Stimulated activated CD4-positive, alpha-beta T cell treated with anti-CD3 and anti-CD28 coated beads, Interleukin-2, amount 100 ng/mL, for 48 hours (primary cell): Measurements from ENCODE around the gene PTS.
"Not testable (repeated sequence)": the region's sequence is repeated elsewhere in the genome, so short reads cannot be mapped to it uniquely, and the experiment has no call there.

Experiments
- DNase-seq, 2 donors: peaks; one replicate each; pipeline ENCODE4 v3.0.0-alpha.2; 2020

PTS gene

GRCh38 chr11:112226062-112226830, at the start of gene PTS:
Gene PTS, plus strand, starts transcription at chr11:112226428. Its CDS starts 16 bp downstream, at chr11:112226444.
- peak; percentile 75 to 77 for DNase-seq

DNA sequence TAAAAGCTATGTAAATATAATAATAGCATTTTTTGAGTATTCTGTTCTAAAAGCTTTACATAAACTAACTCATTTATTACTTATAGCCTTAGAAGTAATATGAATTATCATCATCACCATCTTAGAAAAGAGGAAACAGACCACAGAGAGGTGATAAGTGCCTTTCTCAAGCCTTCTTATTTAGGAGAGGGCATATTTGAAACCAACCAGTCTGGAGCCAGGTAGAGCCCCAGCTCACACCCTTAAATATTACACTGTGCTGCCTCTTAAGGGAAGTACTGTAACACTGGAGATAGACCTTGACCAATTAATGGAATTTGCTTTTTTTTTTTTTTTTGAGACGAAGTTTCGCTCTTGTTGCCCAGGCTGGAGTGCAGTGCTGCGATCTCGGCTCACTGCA, 48.6 kb upstream of the PTS start:
- DNase-seq = no peak

DNA sequence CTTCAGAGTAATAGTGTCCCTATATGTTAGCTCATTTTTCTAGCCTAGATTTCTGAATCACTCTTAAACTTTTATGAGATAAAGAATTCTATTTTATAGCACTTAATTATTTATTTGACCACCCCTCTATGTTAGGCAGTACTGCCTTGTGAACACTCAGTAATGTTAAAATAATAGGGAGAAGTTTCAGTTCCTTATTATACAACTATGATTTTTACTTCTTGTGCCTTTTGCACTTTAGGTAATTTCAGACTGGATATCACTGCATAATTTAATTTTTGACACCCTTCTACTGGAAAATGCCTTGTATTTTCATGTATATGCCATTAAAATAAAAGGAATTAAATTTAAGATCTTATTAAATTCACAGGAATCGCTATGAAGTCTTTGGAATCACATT, 47.8 kb upstream of the PTS start:
- no peak for DNase-seq

- DNase-seq = no peak
Measured at GRCh38 chr11:112178936-112179335, 47.3 kb upstream of the PTS start.

- DNase-seq = no peak
Measured at GRCh38 chr11:112179601-112180000, 46.6 kb upstream of the PTS start.

- DNase-seq = no peak
Measured at GRCh38 chr11:112182867-112183266, 43.4 kb upstream of the PTS start.

DNA sequence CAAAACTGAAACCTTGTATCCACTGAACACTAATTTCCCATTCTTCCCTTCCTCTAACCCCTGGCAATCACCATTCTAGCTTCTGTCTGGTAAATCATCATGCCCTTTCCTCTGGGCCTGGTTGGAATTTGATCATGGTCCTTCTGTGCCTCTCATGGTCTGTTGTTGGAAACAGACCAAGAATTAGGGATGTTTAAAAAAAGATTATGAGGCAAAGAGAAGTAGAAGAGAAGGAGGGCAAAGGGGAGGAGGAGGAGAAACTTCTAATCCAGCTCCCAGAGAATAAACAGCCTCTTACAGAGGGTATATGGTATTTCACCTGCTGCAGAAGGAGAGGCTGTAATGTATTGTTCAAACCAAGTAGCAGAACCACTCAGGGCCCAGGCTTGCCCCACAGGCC, 40.3 kb upstream of the PTS start:
- DNase-seq = no peak

DNA sequence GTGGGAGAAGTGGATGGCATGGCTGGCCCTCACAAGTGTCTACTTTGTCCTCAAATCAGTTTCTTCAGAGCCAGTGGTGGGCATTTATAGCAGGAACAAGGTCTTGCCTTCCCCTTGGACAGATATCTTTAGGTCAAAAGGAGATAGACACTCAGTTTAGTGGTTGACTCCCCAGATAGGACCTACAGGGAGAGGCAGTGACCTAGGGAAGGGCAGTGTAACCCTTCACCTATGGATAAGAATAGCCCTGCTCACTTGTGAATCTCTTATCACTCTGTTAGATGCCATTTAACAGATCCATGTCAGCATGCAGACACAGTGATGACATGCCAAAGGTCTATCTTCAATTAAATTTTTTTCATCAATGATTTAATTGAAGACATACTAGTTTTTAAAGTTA, 39.9 kb upstream of the PTS start:
- DNase-seq = no peak

DNA sequence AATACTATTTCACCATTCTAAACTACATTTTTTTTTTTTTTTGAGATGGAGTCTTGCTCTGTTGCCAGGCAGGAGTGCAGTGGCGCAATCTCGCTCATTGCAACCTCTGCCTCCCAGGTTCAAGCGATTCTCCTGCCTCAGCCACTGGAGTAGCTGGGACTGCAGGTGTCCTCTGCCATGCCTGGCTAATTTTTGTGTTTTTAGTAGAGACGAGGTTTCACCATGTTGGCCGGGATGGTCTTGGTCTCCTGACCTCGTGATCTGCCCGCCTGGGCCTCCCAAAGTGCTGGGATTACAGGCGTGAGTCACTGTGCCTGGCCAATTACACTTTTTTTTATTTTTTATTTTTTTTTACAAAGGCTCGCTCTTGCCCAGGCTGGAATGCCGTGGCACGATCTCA, 31.1 kb upstream of the PTS start:
- DNase-seq = not testable (repeated sequence)

- no peak for DNase-seq
Measured at GRCh38 chr11:112195951-112196351, 30.3 kb upstream of the PTS start.

DNA sequence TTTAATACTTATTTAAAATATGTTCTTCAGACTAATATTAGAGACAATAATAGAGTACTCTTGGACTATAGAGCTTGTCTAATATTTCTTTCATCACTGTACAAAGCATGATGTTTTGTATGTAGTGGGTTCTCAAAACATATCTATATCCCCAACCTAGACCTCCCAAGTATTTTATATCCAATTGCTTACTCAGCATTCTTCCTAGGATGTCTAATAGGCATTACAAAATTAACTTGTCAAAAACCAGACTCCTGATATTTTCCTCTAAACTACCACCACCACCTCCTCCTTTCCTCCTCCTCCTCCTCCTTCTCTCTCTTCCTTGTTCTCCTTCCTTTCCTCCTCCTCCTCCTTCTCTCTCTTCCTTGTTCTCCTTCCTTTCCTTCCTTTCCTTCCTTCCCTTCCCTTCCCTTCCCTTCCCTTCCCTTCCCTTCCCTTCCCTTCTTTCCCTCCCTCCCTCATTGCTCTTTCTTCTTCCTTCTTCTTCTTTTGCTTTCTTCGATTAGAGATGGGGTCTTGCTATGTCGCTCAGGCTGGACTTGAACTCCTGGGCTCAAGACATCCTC, 29.6 kb upstream of the PTS start:
- no peak for DNase-seq

- DNase-seq = not testable (repeated sequence)
Measured at GRCh38 chr11:112199101-112199500, 27.1 kb upstream of the PTS start.

GRCh38 chr11:112200252-112200651, 26.0 kb upstream of the PTS start:
- no peak for DNase-seq

- no peak for DNase-seq
Measured at GRCh38 chr11:112206071-112206470, 20.2 kb upstream of the PTS start.

- DNase-seq = no peak
Measured at GRCh38 chr11:112210890-112211289, 15.3 kb upstream of the PTS start.

DNA sequence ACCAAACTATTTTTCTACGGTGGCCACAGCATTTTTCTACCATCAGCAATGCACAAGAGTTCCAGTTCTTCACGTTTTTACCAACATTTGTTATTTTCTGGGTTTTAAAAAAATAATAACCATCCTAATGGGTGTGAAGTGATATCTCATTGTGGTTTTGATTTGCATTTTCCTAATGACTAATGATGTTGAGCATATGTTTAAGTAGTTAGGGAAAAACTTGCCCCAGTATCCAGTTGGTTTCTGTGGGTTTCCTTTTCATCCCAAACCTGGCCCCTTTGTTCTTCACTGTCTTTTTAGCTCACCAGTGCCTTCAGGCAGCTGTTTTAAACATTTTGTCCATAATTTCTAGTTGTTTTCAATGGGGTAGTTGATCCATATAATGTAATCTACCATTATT, 14.7 kb upstream of the PTS start:
- no peak for DNase-seq

- DNase-seq = no peak
Measured at GRCh38 chr11:112212290-112212689, 13.9 kb upstream of the PTS start.

- DNase-seq = no peak
Measured at GRCh38 chr11:112212710-112213109, 13.5 kb upstream of the PTS start.

DNA sequence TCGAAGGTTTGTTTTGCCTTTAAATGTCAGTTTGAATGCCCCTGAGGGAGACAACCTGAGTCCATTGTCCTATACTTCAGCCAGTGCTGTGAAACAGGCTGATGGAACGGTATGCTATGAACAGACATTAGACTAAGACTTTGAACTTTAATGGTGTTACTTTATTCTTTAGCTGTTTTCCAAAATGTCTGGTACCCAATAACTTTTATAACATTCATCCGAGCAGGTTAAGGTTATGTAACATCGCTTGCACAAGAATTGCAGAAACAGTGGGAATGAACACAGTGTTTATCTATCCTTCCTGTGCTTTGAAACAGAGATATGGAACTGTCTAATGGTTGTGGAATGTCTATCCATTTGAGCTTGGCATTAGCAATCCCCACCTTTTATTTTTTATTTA, 12.5 kb upstream of the PTS start:
- no peak for DNase-seq

DNA sequence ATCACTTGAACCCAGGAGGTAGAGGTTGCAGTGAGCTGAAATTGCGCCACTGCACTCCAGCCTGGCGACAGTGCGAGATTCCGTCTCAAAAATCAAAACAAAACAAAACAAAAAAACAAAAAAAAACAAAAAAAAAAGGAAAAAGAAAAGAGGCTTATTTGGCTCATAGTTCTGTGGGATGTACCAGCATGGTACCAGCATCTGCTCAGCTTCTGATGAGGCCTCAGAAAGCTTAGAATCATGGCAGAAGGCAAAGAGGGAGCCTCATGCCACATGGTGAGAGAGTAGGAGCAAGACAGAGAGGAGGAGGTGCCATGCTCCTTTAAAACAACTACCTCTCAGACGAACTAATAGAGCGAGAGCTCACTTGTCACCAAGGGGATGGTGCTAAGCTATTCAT, 10.6 kb upstream of the PTS start:
- DNase-seq = no peak

- no peak for DNase-seq
Measured at GRCh38 chr11:112216561-112217105, 9.6 kb upstream of the PTS start.

DNA sequence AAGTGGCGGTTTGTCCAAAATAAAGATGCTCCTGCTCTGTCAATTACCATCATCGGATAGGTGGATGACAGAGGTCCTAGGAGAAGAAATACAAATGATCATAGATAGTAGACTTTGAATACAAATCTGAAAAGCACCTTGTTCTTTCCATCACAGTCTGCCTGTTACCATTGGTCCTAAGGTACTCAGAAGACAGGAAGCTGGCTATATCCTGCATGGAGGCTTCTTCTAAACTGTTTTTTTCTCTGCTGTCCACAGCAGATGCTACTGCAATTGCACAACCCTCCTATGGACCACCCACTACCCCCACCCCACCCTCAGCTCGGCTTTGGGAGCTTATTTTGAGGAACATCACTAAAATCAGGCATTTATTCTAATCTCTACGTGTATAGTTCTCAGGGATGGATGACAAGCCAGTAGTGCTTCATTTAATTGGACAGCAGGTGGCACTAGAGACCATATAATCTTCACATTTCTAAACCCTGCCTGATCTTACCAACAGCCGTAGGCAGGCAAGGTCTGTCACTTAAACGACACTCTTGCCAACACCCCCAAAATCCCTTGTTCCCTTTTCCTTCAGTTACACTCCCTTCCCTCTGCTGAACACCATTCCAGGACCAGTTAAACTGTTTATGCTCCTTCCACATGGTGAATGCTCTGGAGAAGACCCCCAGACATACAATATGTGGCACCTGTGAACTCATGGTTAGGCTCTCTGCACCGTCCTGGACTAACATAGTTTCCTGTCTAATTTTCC, 6.6 kb upstream of the PTS start:
- DNase-seq = peak; percentile 19 to 20

DNA sequence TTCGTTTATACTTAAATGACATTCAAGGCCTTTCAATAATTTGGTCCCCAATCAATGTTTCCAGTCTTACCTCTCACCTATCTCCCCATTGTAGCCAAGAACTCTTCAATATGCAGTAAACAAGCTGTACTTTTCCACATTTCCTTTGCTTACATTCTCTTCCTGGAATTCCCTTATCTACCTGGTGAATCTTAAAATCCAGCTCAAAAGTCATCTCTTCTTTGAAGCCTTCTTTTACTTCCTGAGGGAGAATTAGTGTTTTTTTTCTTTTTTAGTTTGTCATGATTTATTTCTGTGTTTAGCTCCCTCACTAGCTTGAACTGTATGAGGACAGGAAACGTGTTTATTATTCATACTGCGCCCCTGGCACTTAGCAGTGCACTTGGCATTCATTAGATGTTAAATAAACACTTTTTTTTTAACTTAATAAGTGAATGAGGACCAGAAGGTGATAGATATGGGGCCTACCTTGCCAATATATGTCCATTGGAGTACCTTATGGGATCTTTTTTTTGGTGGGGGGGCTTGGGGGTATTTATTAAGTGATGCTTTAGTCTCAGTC, 4.9 kb upstream of the PTS start:
- DNase-seq = no peak

DNA sequence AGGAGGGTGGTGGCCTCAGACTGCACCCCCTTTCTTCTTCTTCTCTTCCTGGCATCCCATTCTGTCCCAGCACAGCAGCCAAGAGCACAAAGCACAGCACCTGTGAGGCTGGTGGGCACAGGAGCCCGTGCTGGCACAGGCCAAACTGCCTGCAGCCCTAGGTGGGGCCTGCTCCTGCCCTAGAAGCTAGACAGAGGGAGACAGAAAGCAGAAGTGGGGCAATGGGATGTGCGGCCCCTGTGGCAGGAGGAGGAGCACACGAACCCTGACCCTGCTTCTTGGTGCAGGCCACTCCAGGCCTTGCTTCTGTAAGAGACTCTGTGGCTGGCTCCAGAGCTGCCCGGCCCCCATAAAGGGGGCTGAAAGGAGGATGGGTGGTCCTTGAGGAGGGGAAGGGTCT, 3.9 kb upstream of the PTS start:
- no peak for DNase-seq
